Breast epithelium (tissue), 3 donors: Measurements from ENCODE around the gene NT5C2.

Source experiments
- CTCF ChIP-seq, 3 donors: fragments of 450-650 bp; IDR thresholded peaks; one replicate each; pipeline ENCODE4 v1.5.1; 2016 to 2017; ENCODE audit warnings: antibody characterized with exemption in 3 of 3, mild to moderate bottlenecking in 3 of 3, moderate library complexity in 3 of 3
- POLR2A ChIP-seq: fragments of 450-650 bp; IDR thresholded peaks from one replicate; pipeline ENCODE4 v1.6.1; 2016; ENCODE audit warnings: antibody characterized with exemption, mild to moderate bottlenecking, moderate library complexity

GRCh38 chr10:103120977-103121735, 71.9 kb downstream of the NT5C2 start:
- no peak for TF ChIP-seq POLR2A
- TF ChIP-seq CTCF (IDR thresholded peaks at IDR 0.05), result no peak
